HEK293 (cell line): ENCODE measurements around the gene CHMP4A.

ENCODE experiments used
- EGR2 ChIP-seq: fragments of 450-650 bp; formaldehyde crosslinking; IDR thresholded peaks from 2 replicates; pipeline ENCODE4 v1.5.1; 2016; ENCODE audit warnings: low read depth, missing biosample characterization, missing genetic modification characterization
- GFI1B ChIP-seq: fragments of 450-650 bp; formaldehyde crosslinking; IDR thresholded peaks from 2 replicates; pipeline ENCODE4 v1.5.1; 2016; ENCODE audit warnings: missing biosample characterization, missing genetic modification characterization
- GLI4 ChIP-seq: fragments of 450-650 bp; formaldehyde crosslinking; IDR thresholded peaks from 2 replicates; pipeline ENCODE4 v1.5.1; 2016; ENCODE audit warnings: missing biosample characterization, missing genetic modification characterization
- HOXA7 ChIP-seq: sonication (generic); formaldehyde crosslinking; IDR thresholded peaks from 2 replicates; pipeline ENCODE4 v1.8.1; 2022; ENCODE audit warnings: missing genetic modification reagents, borderline replicate concordance
- HOXD13 ChIP-seq: sonication (generic); formaldehyde crosslinking; IDR thresholded peaks from 2 replicates; pipeline ENCODE4 v1.8.0; 2022; ENCODE audit warnings: missing genetic modification reagents, borderline replicate concordance
- MZF1 ChIP-seq: fragments of 450-650 bp; formaldehyde crosslinking; IDR thresholded peaks from 2 replicates; pipeline ENCODE4 v1.5.1; 2017; ENCODE audit warnings: missing biosample characterization, missing genetic modification characterization, borderline replicate concordance
- PRDM2 ChIP-seq: fragments of 450-650 bp; formaldehyde crosslinking; IDR thresholded peaks from 2 replicates; pipeline ENCODE4 v1.5.1; 2016; ENCODE audit warnings: missing biosample characterization, missing genetic modification characterization, borderline replicate concordance
- REPIN1 ChIP-seq: fragments of 450-650 bp; formaldehyde crosslinking; IDR thresholded peaks from 2 replicates; pipeline ENCODE4 v1.5.1; 2017; ENCODE audit warnings: missing biosample characterization, missing genetic modification characterization, low read depth
- SCRT2 ChIP-seq: fragments of 450-650 bp; formaldehyde crosslinking; IDR thresholded peaks from 2 replicates; pipeline ENCODE4 v1.5.1; 2016; ENCODE audit warnings: missing biosample characterization, missing genetic modification characterization
- SETDB1 ChIP-seq: IDR thresholded peaks from one replicate; pipeline ENCODE4 v1.6.1; 2017; ENCODE audit warnings: mild to moderate bottlenecking, low read length, moderate library complexity, mixed read lengths; ENCODE audit not compliant: insufficient read length
- SP2 ChIP-seq: fragments of 450-650 bp; formaldehyde crosslinking; IDR thresholded peaks from 2 replicates; pipeline ENCODE4 v1.5.1; 2016; ENCODE audit warnings: missing biosample characterization, missing genetic modification characterization
- YY1 ChIP-seq: fragments of 450-650 bp; formaldehyde crosslinking; IDR thresholded peaks from 2 replicates; pipeline ENCODE4 v1.5.1; 2018; ENCODE audit warnings: missing biosample characterization, missing genetic modification characterization
- ZBTB48 ChIP-seq: fragments of 450-650 bp; formaldehyde crosslinking; IDR thresholded peaks from 2 replicates; pipeline ENCODE4 v1.5.1; 2016; ENCODE audit warnings: missing biosample characterization, missing genetic modification characterization
- ZEB2 ChIP-seq: fragments of 450-650 bp; formaldehyde crosslinking; IDR thresholded peaks from 2 replicates; pipeline ENCODE4 v1.5.1; 2016; ENCODE audit warnings: missing biosample characterization, missing genetic modification characterization
- ZNF133 ChIP-seq: fragments of 450-650 bp; formaldehyde crosslinking; IDR thresholded peaks from 2 replicates; pipeline ENCODE4 v1.5.1; 2016; ENCODE audit warnings: missing biosample characterization, missing genetic modification characterization
- ZNF214 ChIP-seq: fragments of 450-650 bp; formaldehyde crosslinking; IDR thresholded peaks from 2 replicates; pipeline ENCODE4 v1.5.1; 2017; ENCODE audit warnings: missing biosample characterization, mild to moderate bottlenecking, missing genetic modification characterization, borderline replicate concordance
- ZNF223 ChIP-seq: fragments of 450-650 bp; formaldehyde crosslinking; IDR thresholded peaks from 2 replicates; pipeline ENCODE4 v1.5.1; 2016; ENCODE audit warnings: missing biosample characterization, missing genetic modification characterization
- ZNF23 ChIP-seq: fragments of 450-650 bp; formaldehyde crosslinking; IDR thresholded peaks from 2 replicates; pipeline ENCODE4 v1.5.1; 2016; ENCODE audit warnings: missing biosample characterization, missing genetic modification characterization, borderline replicate concordance
- ZNF24 ChIP-seq: fragments of 450-650 bp; formaldehyde crosslinking; IDR thresholded peaks from 2 replicates; pipeline ENCODE4 v1.5.1; 2016; ENCODE audit warnings: missing biosample characterization, missing genetic modification characterization
- ZNF274 ChIP-seq, 2 experiments: fragments of 200-500 bp in 1 of 2; fragments of 450-650 bp in 1 of 2; sonication (Bioruptor generic) in 1 of 2; formaldehyde crosslinking in 1 of 2; IDR thresholded peaks; 2 replicates each; pipeline versions ENCODE4 v1.5.1 to v1.6.1; 2014 to 2016; ENCODE audit warnings: borderline replicate concordance in 1 of 2, inconsistent platforms in 1 of 2, low read length in 1 of 2, missing biosample characterization in 1 of 2, missing genetic modification characterization in 1 of 2
- ZNF354C ChIP-seq: fragments of 450-650 bp; formaldehyde crosslinking; IDR thresholded peaks from 2 replicates; pipeline ENCODE4 v1.5.1; 2016; ENCODE audit warnings: missing biosample characterization, missing genetic modification characterization, low read depth, borderline replicate concordance
- ZNF366 ChIP-seq: fragments of 450-650 bp; formaldehyde crosslinking; conservative IDR thresholded peaks from 2 replicates; pipeline ENCODE4 v1.5.1; 2016; ENCODE audit warnings: missing biosample characterization, missing genetic modification characterization
- ZNF394 ChIP-seq: fragments of 450-650 bp; formaldehyde crosslinking; IDR thresholded peaks from 2 replicates; pipeline ENCODE4 v1.5.1; 2016; ENCODE audit warnings: missing biosample characterization, missing genetic modification characterization, mild to moderate bottlenecking, moderate library complexity, borderline replicate concordance
- ZNF488 ChIP-seq: fragments of 450-650 bp; formaldehyde crosslinking; IDR thresholded peaks from 2 replicates; pipeline ENCODE4 v1.5.1; 2016; ENCODE audit warnings: missing biosample characterization, missing genetic modification characterization
- ZNF510 ChIP-seq: fragments of 450-650 bp; formaldehyde crosslinking; IDR thresholded peaks from 2 replicates; pipeline ENCODE4 v1.5.1; 2018; ENCODE audit warnings: mild to moderate bottlenecking, missing genetic modification characterization, missing biosample characterization; ENCODE audit not compliant: insufficient replicate concordance
- ZNF514 ChIP-seq: fragments of 450-650 bp; formaldehyde crosslinking; IDR thresholded peaks from 2 replicates; pipeline ENCODE4 v1.5.1; 2016; ENCODE audit warnings: missing biosample characterization, missing genetic modification characterization
- ZNF530 ChIP-seq: fragments of 450-650 bp; formaldehyde crosslinking; IDR thresholded peaks from 2 replicates; pipeline ENCODE4 v1.5.1; 2016; ENCODE audit warnings: low read depth, missing biosample characterization, missing genetic modification characterization
- ZNF561 ChIP-seq: fragments of 450-650 bp; IDR thresholded peaks from 2 replicates; pipeline ENCODE4 v1.5.1; 2018; ENCODE audit warnings: missing biosample characterization, missing genetic modification characterization, borderline replicate concordance
- ZNF692 ChIP-seq: fragments of 450-650 bp; formaldehyde crosslinking; IDR thresholded peaks from 2 replicates; pipeline ENCODE4 v1.5.1; 2016; ENCODE audit warnings: missing biosample characterization, missing genetic modification characterization
- ZNF707 ChIP-seq: fragments of 450-650 bp; formaldehyde crosslinking; IDR thresholded peaks from 2 replicates; pipeline ENCODE4 v1.5.1; 2016; ENCODE audit warnings: missing biosample characterization, missing genetic modification characterization
- ZNF768 ChIP-seq: fragments of 450-650 bp; formaldehyde crosslinking; IDR thresholded peaks from 2 replicates; pipeline ENCODE4 v1.5.1; 2018; ENCODE audit warnings: missing biosample characterization, mild to moderate bottlenecking, missing genetic modification characterization
- ZNF792 ChIP-seq: fragments of 450-650 bp; formaldehyde crosslinking; IDR thresholded peaks from 2 replicates; pipeline ENCODE4 v1.5.1; 2016; ENCODE audit warnings: missing biosample characterization, missing genetic modification characterization

The CHMP4A gene

DNA sequence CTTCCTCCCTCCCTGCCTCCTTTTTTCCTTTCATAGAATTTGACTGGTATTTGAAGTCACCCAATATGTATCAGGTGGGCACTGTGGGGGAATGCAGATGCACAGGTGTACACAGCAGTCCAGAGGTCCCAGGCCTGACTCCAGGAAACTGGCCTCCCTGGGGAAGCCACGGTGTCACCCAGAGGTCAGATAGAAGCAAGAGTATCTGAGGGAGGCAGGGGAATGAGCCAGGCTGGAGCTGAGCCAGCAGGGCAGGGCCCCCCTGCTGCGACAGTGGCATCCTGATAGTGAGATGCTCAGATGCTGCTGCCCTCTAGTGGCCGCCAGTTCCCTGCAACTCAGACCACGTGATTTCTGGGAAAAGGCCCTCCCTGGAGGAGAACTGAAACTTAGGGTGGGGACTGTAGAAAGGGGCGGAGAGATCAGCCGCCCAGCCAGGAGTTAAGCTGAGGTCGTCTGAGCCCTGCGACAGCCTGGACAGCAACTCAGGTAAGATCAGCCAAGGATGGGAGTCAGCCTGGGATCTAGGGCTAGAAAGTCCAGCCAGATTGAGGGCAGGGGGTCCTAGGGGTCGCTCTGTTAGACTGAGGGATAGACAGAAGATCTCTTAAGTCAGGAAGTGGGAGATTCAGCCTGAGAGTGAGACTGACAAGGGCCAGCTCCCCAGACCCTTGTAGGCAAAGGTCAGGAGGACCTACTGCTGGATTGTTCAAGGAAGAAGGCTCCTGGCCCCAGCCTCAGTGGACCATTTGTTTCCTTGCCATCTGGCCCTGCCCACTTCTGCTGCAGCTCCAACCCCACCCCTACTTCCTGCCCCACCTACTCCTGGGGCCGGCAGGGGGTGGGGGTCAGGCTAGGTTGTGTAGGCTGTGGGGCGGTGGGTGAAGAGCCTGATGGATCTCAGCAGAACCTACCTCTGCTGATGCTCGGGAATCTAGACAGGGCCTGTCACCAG lies 52.2 kb downstream of the CHMP4A start, which contains the start of gene IRF9 (continued):
- TF ChIP-seq PRDM2, result no peak
- peak; percentile 76 for TF ChIP-seq ZBTB48
- no peak for TF ChIP-seq ZNF133 (tag by site-specific recombination)
- no peak for TF ChIP-seq GFI1B
- no peak for TF ChIP-seq HOXD13 (CRISPR knock-in tag)
- no peak for TF ChIP-seq SETDB1
- TF ChIP-seq SCRT2 (tag by site-specific recombination), result no peak
- peak; percentile 85 for TF ChIP-seq ZEB2 (tag by site-specific recombination)
- TF ChIP-seq ZNF514 (tag by site-specific recombination), result no peak
- no peak for TF ChIP-seq GLI4 (tag by site-specific recombination)
- no peak for TF ChIP-seq ZNF768
- TF ChIP-seq ZNF24 (tag by site-specific recombination), result peak; percentile 83
- TF ChIP-seq REPIN1 (tag by site-specific recombination), result no peak
- TF ChIP-seq HOXA7 (CRISPR knock-in tag), result no peak
- TF ChIP-seq YY1, result no peak
- TF ChIP-seq ZNF692 (tag by site-specific recombination), result peak; percentile 85
- peak; percentile 54 for TF ChIP-seq ZNF366 (tag by site-specific recombination)
- no peak for TF ChIP-seq ZNF488 (tag by site-specific recombination)
- TF ChIP-seq ZNF792 (tag by site-specific recombination), result no peak
- no peak for TF ChIP-seq ZNF274 (IDR thresholded peaks at IDR 0.05; ENCODE audit: low read length)
- TF ChIP-seq ZNF274 (tag by site-specific recombination; IDR thresholded peaks at IDR 0.05; ENCODE audit: borderline replicate concordance), result no peak
- peak; percentile 83; the same call in 1 of the 2 replicates for TF ChIP-seq ZNF561 (tag by site-specific recombination)
- no peak for TF ChIP-seq ZNF223 (tag by site-specific recombination)
- TF ChIP-seq ZNF23, result no peak
- 0 out of 2 replicates have a peak, but pooled peaks have one; percentile 34 for TF ChIP-seq SP2 (tag by site-specific recombination)
- no peak for TF ChIP-seq ZNF510 (tag by site-specific recombination)
- TF ChIP-seq ZNF707, result no peak
- peak; percentile 81; the same call in 1 of the 2 replicates for TF ChIP-seq ZNF394 (tag by site-specific recombination)
- no peak for TF ChIP-seq ZNF530 (tag by site-specific recombination)
- no peak for TF ChIP-seq MZF1 (tag by site-specific recombination)
- peak; percentile 56 for TF ChIP-seq EGR2 (tag by site-specific recombination)
- TF ChIP-seq ZNF214 (tag by site-specific recombination), result no peak
- TF ChIP-seq ZNF354C, result no peak
